CD8-positive, alpha-beta memory T cell (primary cell): Measurements from ENCODE around the gene TTC17. TPM values are rescaled to one million over a fixed set of nuclear protein-coding genes. Genes with fewer than 3 reads are reported as not detected.

Source experiments
- CTCF ChIA-PET: fragments of 350-600 bp; sonication (Branson Sonifier 250); formaldehyde crosslinking; loops from one replicate; lab custom pipeline; 2021; ENCODE audit warnings: antibody characterized with exemption; lab: Charles Lee
- POLR2A ChIA-PET: fragments of 350-600 bp; sonication (Branson Sonifier 250); formaldehyde crosslinking; loops from one replicate; lab custom pipeline; 2021; ENCODE audit warnings: antibody characterized with exemption; lab: Charles Lee
- DNase-seq, 5 donors: peaks; one replicate each; pipeline versions ENCODE4 v3.0.0 to v3.0.0-alpha.2; 2020 to 2022; ENCODE audit warnings: mixed read lengths in 1 of 5
- H3K27ac ChIP-seq: one replicate; pipeline ENCODE4 v1.7.0; 2013; ENCODE audit warnings: low read depth, mild to moderate bottlenecking, low read length, moderate library complexity
- H3K27me3 ChIP-seq: 2 replicates; pipeline ENCODE4 v1.7.0; 2013; ENCODE audit warnings: low read length, mild to moderate bottlenecking; ENCODE audit not compliant: insufficient read depth, poor library complexity, severe bottlenecking
- H3K36me3 ChIP-seq: 2 replicates; pipeline ENCODE4 v1.7.0; 2013; ENCODE audit warnings: mild to moderate bottlenecking, low read length, moderate library complexity; ENCODE audit not compliant: insufficient read depth
- H3K4me1 ChIP-seq: 2 replicates; pipeline ENCODE4 v1.7.0; 2013; ENCODE audit warnings: mild to moderate bottlenecking, low read length, moderate library complexity; ENCODE audit not compliant: insufficient read depth
- H3K4me3 ChIP-seq: 2 replicates; pipeline ENCODE4 v1.7.0; 2013; ENCODE audit warnings: mild to moderate bottlenecking, low read length
- H3K9me3 ChIP-seq: 2 replicates; pipeline ENCODE4 v1.7.0; 2013; ENCODE audit warnings: mild to moderate bottlenecking, low read length
- H3K27ac Mint-ChIP-seq, 8 donors: one replicate each; pipeline ENCODE4 v1.8.0; 2020 to 2021; ENCODE audit warnings: mixed read lengths in 8 of 8, mild to moderate bottlenecking in 6 of 8, inconsistent platforms in 3 of 8, moderate library complexity in 3 of 8
- H3K27me3 Mint-ChIP-seq, 2 donors: one replicate each; pipeline ENCODE4 v1.8.0; 2020 to 2021; ENCODE audit warnings: mixed read lengths in 2 of 2, mild to moderate bottlenecking in 1 of 2, moderate library complexity in 1 of 2
- H3K36me3 Mint-ChIP-seq, 3 donors: one replicate each; pipeline ENCODE4 v1.8.0; 2020 to 2021; ENCODE audit warnings: mixed read lengths in 3 of 3, inconsistent platforms in 1 of 3, mild to moderate bottlenecking in 1 of 3
- H3K4me1 Mint-ChIP-seq, 3 donors: one replicate each; pipeline ENCODE4 v1.8.0; 2020 to 2021; ENCODE audit warnings: mixed read lengths in 3 of 3, inconsistent platforms in 1 of 3, mild to moderate bottlenecking in 1 of 3
- H3K4me3 Mint-ChIP-seq, 7 donors: one replicate each; pipeline ENCODE4 v1.8.0; 2020 to 2021; ENCODE audit warnings: mixed read lengths in 7 of 7, mild to moderate bottlenecking in 6 of 7, moderate library complexity in 4 of 7, inconsistent platforms in 2 of 7
- H3K9me3 Mint-ChIP-seq, 5 donors: one replicate each; pipeline ENCODE4 v1.8.0; 2020 to 2022; ENCODE audit warnings: mixed read lengths in 5 of 5, mild to moderate bottlenecking in 3 of 5, moderate library complexity in 2 of 5, inconsistent platforms in 1 of 5
- polyA plus RNA-seq: library from polyadenylated mRNA; unstranded; fragments of 300-500 nt; fragmentation: Illumina TruSeq; gene quantifications from one replicate; pipeline ENCODE4 v1.2.3, GENCODE V29; 2021
- total RNA-seq, 2 experiments: library from RNA; stranded (reverse); gene quantifications; one replicate each; pipeline ENCODE4 v1.2.3, GENCODE V29; 2021

The TTC17 gene
- total and polyA plus RNA-seq, 3 experiments from 2014 or later, result 33.2 to 61.8 (median 39.4) TPM

- H3K4me1 Mint-ChIP-seq, result peaks cover 0 to 8% (median 0%) of the 10 kb centered on the region in 3 donors
- peaks cover 34 to 70% of the 10 kb centered on the region in 2 donors for H3K27me3 Mint-ChIP-seq
- Histone ChIP-seq H3K4me3 (no peak overlapping the region), H3K36me3 (no peaks in the 10 kb centered on the region), H3K27me3 (peaks cover 16% of the 10 kb centered on the region), H3K4me1 (no peaks in the 10 kb centered on the region), H3K27ac (no peak overlapping the region), H3K9me3 (no peaks in the 10 kb centered on the region)
- ChIA-PET CTCF (no interaction called here), POLR2A (no interaction called here)
- peaks cover 0 to 4% (median 0%) of the 10 kb centered on the region in 3 donors for H3K36me3 Mint-ChIP-seq
- H3K27ac Mint-ChIP-seq, result no peak overlapping the region
- no peak for DNase-seq
- peaks cover 0 to 4% (median 0%) of the 10 kb centered on the region in 5 donors for H3K9me3 Mint-ChIP-seq
- no peak overlapping the region for H3K4me3 Mint-ChIP-seq
These were observed 184.3 kb downstream of the TTC17 start for GRCh38 chr11:43542750-43543712.

Other genes with a start within 250 kb of the TTC17 start
- 100 to 1,000 TPM; 186 to 188 TPM for gene API5, start 46.9 kb upstream of the TTC17 start, total RNA-seq
- 136 TPM for gene API5, start 46.9 kb upstream of the TTC17 start, polyA plus RNA-seq